Brain microvascular endothelial cell (primary cell): ENCODE results near the gene RPS10.

ENCODE experiments used
- DNase-seq: peaks from one replicate; pipeline ENCODE4 v3.0.0-alpha.2; 2020
- H3K27ac ChIP-seq: fragments of 250-450 bp; sonication (Bioruptor Pico); 2 replicates; pipeline ENCODE4 v1.5.1; 2020; ENCODE audit warnings: mild to moderate bottlenecking, moderate library complexity
- H3K27me3 ChIP-seq: fragments of 250-450 bp; sonication (Bioruptor Pico); replicated peaks from 2 replicates; pipeline ENCODE4 v1.5.1; 2020; ENCODE audit warnings: mild to moderate bottlenecking
- H3K36me3 ChIP-seq: fragments of 250-450 bp; sonication (Bioruptor Pico); replicated peaks from 2 replicates; pipeline ENCODE4 v1.5.1; 2020; ENCODE audit warnings: mild to moderate bottlenecking
- H3K4me3 ChIP-seq: 2 replicates; pipeline ENCODE4 v1.5.1; 2011; ENCODE audit warnings: low read depth, mild to moderate bottlenecking, control low read depth, low read length, moderate library complexity
- CTCF ChIP-seq: IDR thresholded peaks from 2 replicates; pipeline ENCODE4 v1.5.1; 2011; ENCODE audit warnings: low read depth, mild to moderate bottlenecking, moderate library complexity, low read length, control low read depth, inconsistent platforms; ENCODE audit errors: missing control alignments
- in situ Hi-C: cut with HindIII; loops from 2 replicates; pipeline ENCODE4 v1.10.0; 2017; ENCODE audit warnings: low sequenced_read_pairs, low pct_ligation_motif_present

The RPS10 gene

GRCh38 chr6:34425498-34426410 lies at the start of gene RPS10:
TSS of gene RPS10 (minus strand) at chr6:34426069. CDS start at chr6:34425221, 848 bp downstream.
- H3K36me3 ChIP-seq = peaks cover 44% of the 10 kb centered on the region
- peak within 1 kb of the TSS; percentile 97 for H3K4me3 ChIP-seq
- in situ Hi-C loops = no loop called here
- peak within 1 kb of the TSS; percentile 94 for H3K27ac ChIP-seq
- H3K27me3 ChIP-seq = no peaks in the 10 kb centered on the region
- peak; percentile 90 for DNase-seq
- no peak for TF ChIP-seq CTCF

GRCh38 chr6:34475238-34475682 lies 49.4 kb upstream of the RPS10 start:
- Histone ChIP-seq H3K27me3 (no peaks in the 10 kb centered on the region), H3K27ac (no peak overlapping the region), H3K36me3 (no peaks in the 10 kb centered on the region), H3K4me3 (no peak overlapping the region)
- DNase-seq = no peak
- no peak for TF ChIP-seq CTCF
- in situ Hi-C loops = no loop called here

- in situ Hi-C loops = no loop called here
- H3K27ac ChIP-seq = no peak overlapping the region
- no peak for DNase-seq
- H3K36me3 ChIP-seq = no peaks in the 10 kb centered on the region
- no peak for TF ChIP-seq CTCF
- no peak overlapping the region for H3K4me3 ChIP-seq
- no peaks in the 10 kb centered on the region for H3K27me3 ChIP-seq
These were observed 48.9 kb upstream of the RPS10 start for GRCh38 chr6:34474754-34475153.

- Histone ChIP-seq H3K27me3 (no peaks in the 10 kb centered on the region), H3K36me3 (no peaks in the 10 kb centered on the region), H3K27ac (no peak overlapping the region), H3K4me3 (no peak overlapping the region)
- in situ Hi-C loops = no loop called here
- TF ChIP-seq CTCF = no peak
- no peak for DNase-seq
These were observed 48.1 kb upstream of the RPS10 start for GRCh38 chr6:34473967-34474366.

- in situ Hi-C loops = no loop called here
- Histone ChIP-seq H3K27me3 (no peaks in the 10 kb centered on the region), H3K27ac (no peak overlapping the region), H3K36me3 (no peaks in the 10 kb centered on the region), H3K4me3 (no peak overlapping the region)
- no peak for TF ChIP-seq CTCF
- no peak for DNase-seq
These were observed 46.6 kb upstream of the RPS10 start for GRCh38 chr6:34472425-34472824.
